ENCODE measurements around the gene IZUMO2. TPM values are rescaled to one million over a fixed set of nuclear protein-coding genes. Genes with fewer than 3 reads are reported as not detected.

Gene IZUMO2
- total and polyA plus RNA-seq, 9 donors: 0.16 to 0.34 TPM; not detected in 7

DNA sequence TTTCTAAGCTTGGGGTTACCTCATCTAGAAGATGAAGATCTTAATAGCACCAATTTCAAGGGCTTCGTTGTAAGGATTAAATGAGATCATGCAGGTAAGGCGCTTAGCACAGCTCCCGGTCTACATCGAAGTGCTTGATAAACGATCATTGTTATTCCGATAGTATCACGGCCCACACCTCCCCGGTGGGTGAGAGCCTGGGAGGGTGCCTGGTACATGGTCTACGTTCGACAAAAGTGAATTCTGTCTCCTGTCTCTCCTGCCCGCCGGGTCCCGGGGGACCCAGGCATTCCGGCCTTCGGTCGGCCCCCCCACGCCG is 39.8 kb upstream of the IZUMO2 start:
- peak overlapping the region; percentile 16 for H3K4me3 ChIP-seq (ENCODE audit: low read length)

DNA sequence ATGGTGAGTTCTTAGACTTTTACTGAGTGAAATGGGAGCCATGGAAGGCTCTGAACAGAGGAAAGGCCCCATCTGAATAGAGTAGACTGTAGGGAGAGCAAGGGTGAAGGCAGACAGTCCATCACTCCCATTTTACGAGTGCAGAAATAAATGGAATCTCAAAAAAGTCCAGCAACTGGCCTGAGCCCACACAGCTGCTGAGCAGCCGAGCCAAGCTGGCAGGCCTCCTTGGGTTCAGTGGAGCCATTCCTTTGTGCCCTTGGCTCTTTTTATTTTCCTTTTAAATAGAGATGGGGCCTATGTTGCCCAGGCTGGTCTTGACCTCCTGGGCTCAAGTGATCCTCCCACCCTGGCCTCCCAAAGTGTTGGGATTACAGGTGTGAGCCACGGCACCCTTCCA is 39.3 kb upstream of the IZUMO2 start:
- H3K36me3 ChIP-seq (ENCODE audit: control insufficient read depth, insufficient read depth, low read length): no peaks in the 10 kb centered on the region
- peak; percentile 51 for DNase-seq
- peaks cover 53% of the 10 kb centered on the region for H3K4me1 ChIP-seq (ENCODE audit: control insufficient read depth, insufficient read depth, low read length)
- H3K27ac ChIP-seq (ENCODE audit: low read length): peak overlapping the region; percentile 69
- H3K9me3 ChIP-seq (replicated peaks; ENCODE audit: control insufficient read depth, low read depth, low read length): no peaks in the 10 kb centered on the region
- peaks cover 39% of the 10 kb centered on the region for H3K27me3 ChIP-seq (ENCODE audit: control insufficient read depth, insufficient read depth, low read length)
- WGBS (ENCODE audit: insufficient coverage): 100% methylated on average over 1 of the region's 3 CpGs
- H3K4me3 ChIP-seq (ENCODE audit: low read length): no peak overlapping the region

More for the DNA sequence above, 39.8 kb upstream of the IZUMO2 start:
- Histone ChIP-seq H3K9me3 (replicated peaks; ENCODE audit: control insufficient read depth, low read depth, low read length) (no peaks in the 10 kb centered on the region), H3K27me3 (ENCODE audit: control insufficient read depth, insufficient read depth, low read length) (peaks cover 37% of the 10 kb centered on the region), H3K4me1 (ENCODE audit: control insufficient read depth, insufficient read depth, low read length) (peaks cover 51% of the 10 kb centered on the region), H3K27ac (ENCODE audit: low read length) (peak overlapping the region; percentile 69), H3K36me3 (ENCODE audit: control insufficient read depth, insufficient read depth, low read length) (no peaks in the 10 kb centered on the region)
- DNase-seq: no peak
- 7% methylated on average over 16 of the region's 18 CpGs for WGBS (ENCODE audit: insufficient coverage)

DNA sequence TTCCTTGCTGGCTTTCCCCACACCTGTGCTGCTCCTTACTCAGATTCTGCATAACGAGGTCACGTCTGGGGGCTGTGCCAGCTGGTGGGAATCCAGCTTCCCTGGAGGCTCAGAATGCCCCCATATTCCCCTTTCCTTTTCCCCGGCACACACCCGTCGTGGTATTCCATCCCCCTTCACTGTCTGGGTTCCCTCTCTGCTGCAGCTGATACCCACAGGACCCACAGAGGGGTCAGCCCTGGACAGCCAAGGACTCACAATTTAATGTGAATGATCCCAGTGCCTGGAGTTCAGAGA is 36.1 kb upstream of the IZUMO2 start:
- peak overlapping the region; percentile 42 for H3K27ac ChIP-seq (ENCODE audit: low read length)
- H3K27me3 ChIP-seq (ENCODE audit: control insufficient read depth, insufficient read depth, low read length): peaks cover 20% of the 10 kb centered on the region
- 0% methylated on average over 2 of the region's 5 CpGs for WGBS (ENCODE audit: insufficient coverage)
- no peaks in the 10 kb centered on the region for H3K36me3 ChIP-seq (ENCODE audit: control insufficient read depth, insufficient read depth, low read length)
- DNase-seq: no peak
- H3K9me3 ChIP-seq (replicated peaks; ENCODE audit: control insufficient read depth, low read depth, low read length): no peaks in the 10 kb centered on the region
- H3K4me1 ChIP-seq (ENCODE audit: control insufficient read depth, insufficient read depth, low read length): peaks cover 37% of the 10 kb centered on the region
- no peak overlapping the region for H3K4me3 ChIP-seq (ENCODE audit: low read length)

DNA sequence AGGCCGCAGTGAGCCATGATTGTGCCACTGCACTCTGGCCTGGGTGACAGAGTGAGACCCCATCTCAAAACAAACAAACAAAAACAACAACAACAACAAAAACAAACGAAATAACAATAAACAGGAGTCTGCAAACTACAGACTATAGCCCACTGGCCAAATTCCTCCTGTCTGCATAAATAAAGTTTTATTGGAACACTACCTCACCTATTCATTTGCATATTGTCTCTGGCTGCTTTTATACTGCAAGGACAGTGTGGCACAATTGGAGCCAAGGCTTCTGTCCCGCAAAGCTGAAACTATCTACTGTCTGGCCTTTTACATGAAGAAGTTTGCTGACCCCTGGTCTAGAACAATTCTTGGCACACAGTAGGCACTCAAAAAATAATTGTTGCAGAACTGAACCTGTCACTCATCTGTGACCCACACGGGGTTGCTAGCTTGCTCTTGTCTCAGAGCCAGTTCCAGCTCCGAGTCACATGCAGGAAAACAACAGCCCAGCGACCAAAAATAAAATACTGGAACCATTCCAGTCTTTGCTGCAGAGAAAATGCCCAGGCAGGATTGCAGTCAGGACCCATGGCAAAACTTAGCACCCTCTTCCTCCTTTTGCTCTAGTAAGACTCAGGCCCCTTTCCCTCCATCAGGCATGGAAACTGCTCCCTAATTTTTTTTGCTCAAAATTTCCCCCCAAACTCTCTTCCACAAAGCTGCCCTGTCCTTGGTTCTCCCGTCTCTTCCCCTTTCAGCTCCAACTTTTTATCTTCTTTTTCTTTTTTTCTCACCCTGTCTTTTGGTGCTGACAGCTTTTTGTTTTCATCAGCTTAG is 35.6 kb upstream of the IZUMO2 start:
- H3K36me3 ChIP-seq (ENCODE audit: control insufficient read depth, insufficient read depth, low read length): no peaks in the 10 kb centered on the region
- WGBS (ENCODE audit: insufficient coverage): 39% methylated on average over 6 of the region's 7 CpGs
- no peak overlapping the region for H3K4me3 ChIP-seq (ENCODE audit: low read length)
- H3K27me3 ChIP-seq (ENCODE audit: control insufficient read depth, insufficient read depth, low read length): peaks cover 14% of the 10 kb centered on the region
- peak; percentile 58 for DNase-seq
- H3K4me1 ChIP-seq (ENCODE audit: control insufficient read depth, insufficient read depth, low read length): peaks cover 32% of the 10 kb centered on the region
- H3K27ac ChIP-seq (ENCODE audit: low read length): peak overlapping the region; percentile 42
- H3K9me3 ChIP-seq (replicated peaks; ENCODE audit: control insufficient read depth, low read depth, low read length): no peaks in the 10 kb centered on the region

DNA sequence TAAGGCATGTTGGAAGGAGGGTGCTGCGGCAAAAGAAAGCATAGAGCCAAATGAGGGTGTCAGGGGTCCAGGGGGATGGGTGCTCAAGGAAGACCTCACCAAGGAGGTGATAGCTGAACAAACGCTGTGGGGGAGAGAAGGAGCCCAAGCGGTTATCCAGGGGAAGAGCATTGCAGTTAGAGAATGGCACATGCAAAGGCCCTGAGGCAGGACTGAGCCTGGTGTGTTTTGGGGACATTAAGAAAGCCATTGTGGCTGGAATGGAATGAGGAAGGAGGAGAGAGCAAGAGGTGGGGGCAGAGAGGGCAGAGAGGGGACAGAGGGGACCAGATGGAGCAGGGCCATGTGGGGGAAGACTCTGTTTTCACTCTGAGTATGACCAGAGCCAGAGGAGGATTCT is 34.3 kb upstream of the IZUMO2 start:
- Histone ChIP-seq H3K27ac (ENCODE audit: low read length) (no peak overlapping the region), H3K27me3 (ENCODE audit: control insufficient read depth, insufficient read depth, low read length) (peaks cover 4% of the 10 kb centered on the region), H3K9me3 (replicated peaks; ENCODE audit: control insufficient read depth, low read depth, low read length) (no peaks in the 10 kb centered on the region), H3K4me1 (ENCODE audit: control insufficient read depth, insufficient read depth, low read length) (peaks cover 24% of the 10 kb centered on the region), H3K4me3 (ENCODE audit: low read length) (no peak overlapping the region), H3K36me3 (ENCODE audit: control insufficient read depth, insufficient read depth, low read length) (no peaks in the 10 kb centered on the region)
- WGBS (ENCODE audit: insufficient coverage): 66% methylated on average over 3 of the region's 3 CpGs
- DNase-seq: no peak

DNA sequence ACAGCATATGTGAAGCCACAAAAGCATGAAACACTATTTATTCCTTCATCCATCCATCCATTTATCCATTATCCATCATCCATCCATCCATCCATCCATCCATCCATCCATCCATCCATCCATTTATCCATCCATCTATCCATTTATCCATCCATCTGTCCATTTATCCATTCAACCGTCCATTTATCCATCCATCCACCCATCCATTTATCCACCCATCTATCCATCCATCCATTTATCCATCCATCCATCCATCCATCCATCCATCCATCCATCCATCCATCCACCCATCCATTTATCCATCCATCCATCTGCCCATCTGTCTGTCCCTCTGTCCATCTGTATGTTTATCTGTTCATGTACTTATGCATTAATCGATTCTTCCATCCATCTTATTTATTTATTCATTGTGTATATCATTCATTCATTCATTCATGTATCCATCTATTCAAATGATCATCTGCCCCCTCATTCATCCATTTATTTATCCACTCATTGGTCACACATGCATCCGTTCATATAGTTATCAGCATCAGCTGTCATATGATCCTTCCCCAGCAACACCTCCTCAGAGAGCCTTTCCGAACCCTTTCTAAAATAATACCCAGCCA is 33.3 kb upstream of the IZUMO2 start:
- 70% methylated on average over 3 of the region's 4 CpGs for WGBS (ENCODE audit: insufficient coverage)
- no peak overlapping the region for H3K4me3 ChIP-seq (ENCODE audit: low read length)
- H3K9me3 ChIP-seq (replicated peaks; ENCODE audit: control insufficient read depth, low read depth, low read length): no peaks in the 10 kb centered on the region
- H3K27ac ChIP-seq (ENCODE audit: low read length): no peak overlapping the region
- DNase-seq: no peak
- H3K27me3 ChIP-seq (ENCODE audit: control insufficient read depth, insufficient read depth, low read length): peaks cover 2% of the 10 kb centered on the region
- no peaks in the 10 kb centered on the region for H3K36me3 ChIP-seq (ENCODE audit: control insufficient read depth, insufficient read depth, low read length)
- peaks cover 20% of the 10 kb centered on the region for H3K4me1 ChIP-seq (ENCODE audit: control insufficient read depth, insufficient read depth, low read length)

DNA sequence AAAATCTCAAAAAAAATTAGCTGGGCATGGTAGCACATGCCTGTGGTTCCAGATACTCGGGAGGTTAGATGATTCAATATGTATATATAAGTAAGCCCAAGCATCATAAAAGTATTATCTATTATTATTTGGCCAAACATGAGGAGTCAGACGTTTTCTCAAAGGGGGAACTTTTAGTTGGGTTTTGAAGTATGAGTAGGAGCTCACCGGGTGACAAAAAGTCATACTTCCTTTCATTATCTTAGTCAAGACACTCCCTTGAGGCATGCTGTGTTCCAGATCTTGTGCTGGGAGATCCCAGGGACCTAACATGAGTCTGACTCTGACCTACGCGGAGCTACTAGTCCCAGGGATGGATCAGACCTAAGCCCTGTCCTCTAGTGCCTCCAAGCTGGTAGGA is 32.1 kb upstream of the IZUMO2 start:
- no peaks in the 10 kb centered on the region for H3K36me3 ChIP-seq (ENCODE audit: control insufficient read depth, insufficient read depth, low read length)
- no peaks in the 10 kb centered on the region for H3K9me3 ChIP-seq (replicated peaks; ENCODE audit: control insufficient read depth, low read depth, low read length)
- no peak overlapping the region for H3K4me3 ChIP-seq (ENCODE audit: low read length)
- 72% methylated on average over 2 of the region's 5 CpGs for WGBS (ENCODE audit: insufficient coverage)
- peaks cover 21% of the 10 kb centered on the region for H3K4me1 ChIP-seq (ENCODE audit: control insufficient read depth, insufficient read depth, low read length)
- DNase-seq: no peak
- no peak overlapping the region for H3K27ac ChIP-seq (ENCODE audit: low read length)
- peaks cover 2% of the 10 kb centered on the region for H3K27me3 ChIP-seq (ENCODE audit: control insufficient read depth, insufficient read depth, low read length)

DNA sequence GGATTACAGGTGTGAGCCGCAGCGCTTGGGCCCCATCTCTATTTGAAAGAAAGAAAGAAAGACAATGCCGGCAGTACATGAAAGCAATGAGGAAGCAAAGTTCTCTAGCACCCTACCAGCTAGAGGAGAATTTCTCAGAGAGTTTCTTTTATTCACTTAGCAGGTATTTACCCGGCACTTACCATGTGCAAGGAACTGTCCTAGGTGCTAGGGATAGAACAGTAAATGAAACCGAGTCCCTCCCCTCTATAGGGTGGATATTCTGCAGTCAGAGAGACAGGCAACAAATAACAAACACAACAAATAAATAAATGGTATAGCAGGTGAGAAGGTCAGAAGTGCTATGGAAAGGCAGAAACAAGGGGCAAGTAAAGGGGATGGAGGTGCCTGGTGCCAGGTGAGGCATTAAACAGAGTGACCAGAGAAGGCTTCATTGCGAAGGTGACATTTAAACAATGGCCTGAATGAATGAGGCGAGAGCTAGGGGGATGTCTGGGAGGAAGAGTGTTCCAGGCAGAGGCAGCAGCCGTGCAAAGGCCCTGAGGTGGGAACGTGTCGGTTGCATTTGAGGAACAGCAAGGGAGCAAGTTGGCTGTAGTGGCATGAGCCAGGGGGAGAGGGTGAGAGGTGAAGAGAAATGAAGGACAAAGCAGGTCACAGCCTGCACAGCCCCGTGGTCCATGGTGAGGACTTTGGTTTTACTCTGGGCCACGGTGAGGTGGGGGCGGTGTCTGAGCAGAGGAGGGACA is 29.6 kb upstream of the IZUMO2 start:
- DNase-seq: no peak
- 83% methylated on average over 10 of the region's 13 CpGs for WGBS (ENCODE audit: insufficient coverage)
- Histone ChIP-seq H3K4me3 (ENCODE audit: low read length) (no peak overlapping the region), H3K9me3 (replicated peaks; ENCODE audit: control insufficient read depth, low read depth, low read length) (no peaks in the 10 kb centered on the region), H3K27me3 (ENCODE audit: control insufficient read depth, insufficient read depth, low read length) (peaks cover 2% of the 10 kb centered on the region), H3K4me1 (ENCODE audit: control insufficient read depth, insufficient read depth, low read length) (peaks cover 4% of the 10 kb centered on the region), H3K36me3 (ENCODE audit: control insufficient read depth, insufficient read depth, low read length) (no peaks in the 10 kb centered on the region), H3K27ac (ENCODE audit: low read length) (no peak overlapping the region)

DNA sequence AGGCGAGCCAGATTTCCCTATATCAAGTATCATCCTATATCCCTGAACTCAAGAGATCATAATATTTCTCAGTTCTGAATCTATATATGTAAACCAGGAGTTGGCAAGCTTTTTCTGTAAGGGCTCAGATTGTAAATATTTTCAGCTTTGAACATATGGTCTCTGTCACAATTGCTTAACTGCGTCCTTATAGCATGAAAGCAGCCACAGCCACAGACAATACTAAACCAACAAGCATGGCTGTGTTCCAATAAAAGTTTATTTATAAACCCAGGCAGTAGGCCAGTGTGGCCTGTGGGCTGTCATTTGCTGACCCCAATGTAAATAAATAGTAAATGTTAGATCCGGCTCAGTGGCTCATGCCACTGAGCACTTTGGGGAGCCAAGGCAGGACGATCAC is 28.1 kb upstream of the IZUMO2 start:
- Histone ChIP-seq H3K36me3 (ENCODE audit: control insufficient read depth, insufficient read depth, low read length) (no peaks in the 10 kb centered on the region), H3K4me1 (ENCODE audit: control insufficient read depth, insufficient read depth, low read length) (peaks cover 4% of the 10 kb centered on the region), H3K27ac (ENCODE audit: low read length) (no peak overlapping the region), H3K4me3 (ENCODE audit: low read length) (no peak overlapping the region), H3K27me3 (ENCODE audit: control insufficient read depth, insufficient read depth, low read length) (no peaks in the 10 kb centered on the region), H3K9me3 (replicated peaks; ENCODE audit: control insufficient read depth, low read depth, low read length) (no peaks in the 10 kb centered on the region)
- no CpG with 5 or more reads among the region's 4 CpGs for WGBS (ENCODE audit: insufficient coverage)
- DNase-seq: no peak

DNA sequence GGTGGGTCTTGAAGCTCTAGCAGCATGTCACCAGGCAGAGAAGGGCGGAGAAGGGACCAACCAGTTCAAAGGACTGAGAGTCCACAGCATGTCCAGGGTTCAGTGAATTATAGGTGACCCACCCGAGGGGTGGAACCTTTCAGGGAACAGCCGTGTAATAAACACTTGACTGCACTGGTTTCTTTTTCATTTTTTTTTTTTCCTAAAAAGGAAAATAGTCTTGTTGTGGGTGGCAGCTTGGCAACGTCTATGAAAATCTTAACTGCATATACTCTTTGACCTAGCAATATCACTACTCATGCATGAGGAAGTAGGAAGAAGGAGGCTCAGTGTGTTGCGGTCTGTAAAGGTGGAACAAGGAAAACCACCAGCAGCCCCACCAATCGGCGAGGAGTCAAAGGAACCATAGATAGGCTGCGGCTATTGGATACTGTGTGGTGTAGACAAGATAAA is 27.4 kb upstream of the IZUMO2 start:
- WGBS (ENCODE audit: insufficient coverage): 88% methylated on average over 4 of the region's 8 CpGs
- H3K27ac ChIP-seq (ENCODE audit: low read length): no peak overlapping the region

More for the DNA sequence above, 27.4 kb upstream of the IZUMO2 start:
- Histone ChIP-seq H3K4me3 (ENCODE audit: low read length) (no peak overlapping the region), H3K9me3 (replicated peaks; ENCODE audit: control insufficient read depth, low read depth, low read length) (no peaks in the 10 kb centered on the region), H3K27me3 (ENCODE audit: control insufficient read depth, insufficient read depth, low read length) (no peaks in the 10 kb centered on the region), H3K36me3 (ENCODE audit: control insufficient read depth, insufficient read depth, low read length) (no peaks in the 10 kb centered on the region), H3K4me1 (ENCODE audit: control insufficient read depth, insufficient read depth, low read length) (peaks cover 4% of the 10 kb centered on the region)
- DNase-seq: no peak

Measured in muscle of leg (tissue), 11 donors.